Stimulated activated CD8-positive, alpha-beta memory T cell treated with anti-CD3 and anti-CD28 coated beads, Interleukin-15, amount 100 ng/mL, for 48 hours (primary cell): ENCODE data around the gene ANKMY1.
"Not testable (repeated sequence)": the region's sequence is repeated elsewhere in the genome, so short reads cannot be mapped to it uniquely, and the experiment has no call there.

Experiments used
- DNase-seq, 2 donors: peaks; one replicate each; pipeline ENCODE4 v3.0.0-alpha.2; 2020; ENCODE audit warnings: low read depth in 2 of 2

ANKMY1 gene

DNA sequence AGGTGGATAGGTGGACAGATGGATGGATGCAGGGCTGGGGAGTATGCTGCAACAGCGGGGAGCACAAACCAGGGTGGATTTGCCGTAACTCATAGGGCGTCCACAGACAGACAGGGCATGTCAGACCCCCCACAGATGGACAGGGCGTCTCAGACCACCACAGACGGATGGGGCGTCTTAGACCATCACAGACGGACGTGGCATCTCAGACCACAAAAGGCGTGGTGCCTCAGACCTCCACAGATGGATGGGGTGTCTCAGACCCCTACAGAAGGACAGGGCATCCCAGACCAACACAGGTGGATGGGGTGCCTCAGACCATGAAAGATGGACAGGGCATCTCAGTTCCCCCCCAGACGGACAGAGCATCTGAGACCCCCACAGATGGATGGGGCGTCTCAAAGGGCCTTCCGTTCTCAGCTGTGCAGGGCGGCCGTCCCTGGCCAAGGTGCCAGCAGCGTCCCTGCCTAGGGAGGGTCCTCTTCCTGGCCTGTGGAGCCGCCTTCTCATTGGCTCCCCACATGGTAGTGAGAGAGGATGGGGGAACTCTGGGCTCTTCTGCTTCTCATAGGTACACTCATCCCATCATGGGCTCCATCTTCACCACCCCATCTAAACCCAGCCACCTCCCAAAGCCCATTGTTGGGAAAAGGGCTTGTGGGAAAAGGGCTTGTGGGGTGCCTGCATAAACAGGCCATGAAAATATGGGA is 2.1 kb downstream of the ANKMY1 start:
- DNase-seq = no peak

DNA sequence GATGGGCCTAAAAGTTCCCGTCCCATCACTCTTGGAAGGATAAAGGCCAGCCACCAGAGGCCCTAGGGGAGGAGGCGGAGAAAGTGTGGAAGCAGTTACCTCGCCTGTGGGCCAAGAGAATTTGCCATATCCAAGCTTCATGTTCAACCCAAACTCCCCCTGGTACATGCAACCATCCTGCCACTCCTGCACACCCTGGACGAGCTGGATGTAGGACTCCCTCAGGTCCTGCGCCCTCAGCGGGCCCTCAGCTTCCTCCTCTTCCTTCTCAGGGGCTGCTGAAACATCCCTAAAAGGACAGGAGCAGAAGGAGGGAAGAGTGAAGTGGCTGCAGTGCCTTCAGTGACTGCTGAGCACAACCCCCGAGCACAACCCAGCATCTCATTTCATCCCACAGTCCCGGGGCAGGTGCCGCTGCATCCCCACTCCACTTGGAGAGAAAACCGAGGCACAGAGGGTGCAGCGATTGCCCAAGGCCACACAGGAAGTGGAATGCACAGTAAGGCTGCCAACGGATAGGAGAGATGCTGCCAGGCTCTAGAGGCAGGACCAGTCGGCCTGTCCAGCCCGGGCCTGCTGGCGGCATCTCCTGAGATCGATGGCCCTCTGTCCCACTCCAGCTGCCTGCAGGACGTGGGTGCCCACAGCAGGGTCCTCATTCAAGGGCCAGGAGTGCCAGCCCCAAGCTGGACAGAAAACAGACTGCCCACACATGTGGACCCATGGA is 2.9 kb downstream of the ANKMY1 start:
- DNase-seq = no peak

DNA sequence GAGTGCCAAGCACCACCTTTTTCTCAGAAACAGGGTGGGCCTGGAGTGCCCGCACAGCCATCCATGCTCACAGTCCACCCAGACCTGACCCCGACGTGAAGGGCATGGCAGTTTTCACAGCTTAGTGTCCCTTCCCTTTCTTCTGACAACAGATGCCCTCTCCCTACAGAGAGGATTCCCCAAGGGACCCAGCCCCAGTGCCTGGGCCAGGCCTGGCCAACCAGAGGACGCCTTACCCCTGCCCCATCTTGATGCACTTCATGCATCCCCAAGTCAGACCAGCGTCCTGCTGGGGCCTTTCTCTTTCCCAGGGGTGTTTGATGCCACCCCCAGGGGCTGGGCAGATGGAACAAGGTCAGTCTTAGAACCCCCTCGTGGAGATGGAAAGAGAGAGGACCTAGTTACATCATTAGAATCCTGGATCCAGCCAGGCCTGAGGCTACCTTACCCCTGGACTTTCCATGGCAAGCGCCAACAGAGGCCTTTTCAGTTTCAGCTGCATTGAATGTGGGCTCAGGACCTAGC is 3.8 kb downstream of the ANKMY1 start:
- no peak for DNase-seq

DNA sequence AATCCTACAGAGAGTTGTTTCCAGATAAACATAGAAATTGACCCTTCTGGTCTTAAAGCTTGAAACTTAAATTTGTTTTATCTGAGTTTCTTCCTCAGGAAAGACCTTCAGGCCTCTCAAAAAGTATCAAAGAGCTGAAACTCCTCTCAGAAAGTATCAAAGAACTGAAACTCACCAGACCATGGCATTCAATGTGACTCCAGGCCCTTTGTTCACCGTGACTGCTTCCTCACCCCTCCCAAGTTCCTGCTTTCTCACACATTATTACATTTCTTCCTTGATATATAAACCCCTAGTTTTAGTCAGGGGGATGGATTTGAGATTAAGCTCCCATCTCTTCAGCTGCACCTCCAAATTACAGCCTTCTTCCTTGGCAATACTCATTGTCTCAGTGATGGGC is 6.0 kb downstream of the ANKMY1 start:
- no peak for DNase-seq

DNA sequence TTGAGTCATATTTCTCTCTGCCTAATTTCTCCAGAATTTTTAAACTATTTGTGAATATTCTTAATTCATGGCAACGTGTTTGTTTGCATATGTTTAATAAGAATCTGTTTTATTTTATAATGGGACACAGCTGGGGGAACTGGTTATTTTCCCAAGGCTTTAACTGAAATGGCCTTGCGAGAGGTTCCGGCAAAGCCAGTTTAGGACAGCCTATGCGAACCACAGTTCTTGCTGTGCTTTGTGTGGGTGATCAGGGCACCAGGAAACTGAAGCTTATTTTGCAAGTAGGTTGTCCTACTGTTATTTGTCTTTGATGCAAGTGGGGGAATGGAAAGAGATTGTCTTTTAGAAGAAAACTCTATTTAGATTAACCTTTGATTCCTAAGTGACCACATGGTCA is 6.5 kb downstream of the ANKMY1 start:
- DNase-seq = no peak

DNA sequence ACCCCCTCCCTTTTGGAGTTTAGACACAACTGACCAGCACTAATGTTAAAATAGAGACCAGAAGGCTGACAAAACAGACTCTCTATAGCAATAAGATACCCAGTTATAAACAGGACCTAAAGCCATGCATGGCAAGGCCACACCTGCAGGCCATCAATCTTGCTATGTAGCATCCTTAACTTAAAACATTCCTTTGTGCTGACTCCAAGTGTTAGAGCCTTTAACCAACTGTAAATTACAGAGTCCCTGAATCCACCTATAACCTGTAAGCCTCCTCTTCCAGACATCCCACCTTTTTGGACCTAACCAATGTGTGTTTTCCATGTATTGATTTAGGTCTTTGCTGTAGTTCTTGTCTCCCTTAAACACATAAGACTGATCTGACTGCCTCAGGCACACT is 17.9 kb downstream of the ANKMY1 start:
- no peak for DNase-seq

DNA sequence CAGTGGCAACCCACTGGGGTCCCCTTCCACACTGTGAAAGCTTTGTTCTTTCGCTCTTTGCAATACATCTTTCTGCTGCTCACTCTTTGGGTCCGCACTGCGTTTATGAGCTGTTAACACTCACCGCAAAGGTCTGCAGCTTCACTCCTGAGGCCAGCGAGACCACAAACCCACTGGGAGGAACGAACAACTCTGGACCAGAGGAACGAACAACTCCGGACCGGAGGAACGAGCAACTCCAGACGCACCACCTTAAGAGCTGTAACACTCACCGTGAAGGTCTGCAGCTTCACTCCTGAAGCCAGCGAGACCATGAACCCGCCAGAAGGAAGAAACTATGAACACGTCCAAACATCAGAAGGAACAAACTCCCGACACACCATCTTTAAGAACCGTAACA is 18.7 kb downstream of the ANKMY1 start:
- DNase-seq = not testable (repeated sequence)

DNA sequence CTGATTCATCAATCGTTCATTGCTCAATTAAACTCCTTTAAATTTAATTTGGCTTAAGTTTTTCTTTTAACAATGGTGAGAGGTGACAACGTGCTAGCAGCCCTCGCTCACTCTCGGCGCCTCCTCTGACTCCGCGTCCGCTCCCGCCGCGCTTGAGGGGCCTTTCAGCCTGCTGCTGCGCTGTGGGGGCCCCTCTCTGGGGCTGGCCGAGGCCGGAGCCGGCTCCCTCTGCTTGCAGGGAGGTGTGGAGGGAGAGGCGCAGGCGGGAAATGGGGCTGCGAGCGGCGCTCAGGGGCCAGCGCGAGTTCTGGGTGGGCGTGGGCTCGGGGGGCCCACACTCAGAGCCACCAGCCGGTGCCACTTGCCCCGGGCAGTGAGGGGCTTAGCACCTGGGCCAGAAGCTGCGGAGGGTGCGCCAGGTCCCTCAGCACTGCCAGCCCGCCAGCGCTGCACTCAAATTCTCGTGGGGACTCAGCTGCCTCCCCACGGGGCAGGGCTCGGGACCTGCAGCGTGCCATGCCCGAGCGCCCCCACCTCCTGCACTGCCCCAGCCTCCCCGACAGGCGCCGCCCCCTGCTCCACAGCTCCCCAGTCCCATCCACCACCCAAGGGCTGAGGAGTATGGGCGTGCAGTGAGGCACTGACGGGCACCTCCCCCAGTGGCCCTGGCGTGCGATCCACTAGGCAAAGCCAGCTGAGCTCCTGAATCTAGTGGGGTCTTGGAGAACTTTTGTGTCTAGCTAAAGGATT is 19.6 kb downstream of the ANKMY1 start:
- no peak for DNase-seq

DNA sequence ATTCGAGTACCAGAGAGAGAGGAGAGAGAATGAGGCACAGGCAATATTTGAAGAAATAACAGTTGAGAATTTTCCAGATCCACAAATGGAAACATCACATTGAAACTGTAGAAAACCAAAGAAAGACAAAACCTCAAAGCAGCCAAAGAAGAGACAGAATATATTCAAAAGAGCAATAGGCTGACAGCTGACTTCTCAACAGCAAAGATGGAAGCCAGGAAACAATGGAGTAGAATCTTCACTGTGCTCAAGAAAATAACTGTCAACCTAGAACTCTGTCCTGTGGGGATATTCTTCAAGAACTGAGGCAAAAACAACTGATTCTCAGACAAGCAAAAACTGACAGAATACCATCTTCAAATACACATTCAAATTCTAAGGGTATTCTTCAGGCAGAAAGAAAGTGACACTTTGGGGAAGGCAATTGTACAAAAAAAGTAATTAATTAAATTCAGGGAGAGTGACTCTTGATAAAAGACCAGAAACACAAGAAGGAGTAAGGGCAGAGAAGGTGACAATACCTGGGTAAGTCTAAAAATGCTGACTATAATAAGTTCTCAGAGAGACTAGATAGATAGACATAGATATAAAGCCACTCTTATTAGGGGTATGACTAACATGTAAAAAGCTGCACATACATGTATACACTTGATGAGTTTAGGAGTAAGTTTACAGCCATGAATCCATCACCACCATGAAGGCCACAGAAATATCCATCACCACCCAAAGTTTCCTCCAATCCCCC is 25.6 kb downstream of the ANKMY1 start:
- no peak for DNase-seq

DNA sequence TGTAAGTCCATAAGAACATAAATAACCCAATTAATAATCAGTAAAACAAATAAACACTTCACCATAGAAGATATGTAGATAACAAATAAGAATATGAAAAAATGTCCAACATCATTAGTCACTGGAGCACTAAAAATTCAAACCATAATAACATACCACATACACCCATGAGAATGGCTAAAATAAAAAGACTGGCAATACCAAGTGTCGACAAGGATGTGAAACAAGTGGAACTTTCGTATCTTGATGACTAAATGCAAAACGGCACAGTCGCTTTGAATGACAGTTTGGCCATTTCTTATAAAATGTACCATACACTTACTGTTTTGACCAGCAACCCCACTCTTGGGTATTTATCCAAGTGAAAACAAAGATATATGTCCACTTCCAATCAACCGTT is 26.8 kb downstream of the ANKMY1 start:
- DNase-seq = no peak

DNA sequence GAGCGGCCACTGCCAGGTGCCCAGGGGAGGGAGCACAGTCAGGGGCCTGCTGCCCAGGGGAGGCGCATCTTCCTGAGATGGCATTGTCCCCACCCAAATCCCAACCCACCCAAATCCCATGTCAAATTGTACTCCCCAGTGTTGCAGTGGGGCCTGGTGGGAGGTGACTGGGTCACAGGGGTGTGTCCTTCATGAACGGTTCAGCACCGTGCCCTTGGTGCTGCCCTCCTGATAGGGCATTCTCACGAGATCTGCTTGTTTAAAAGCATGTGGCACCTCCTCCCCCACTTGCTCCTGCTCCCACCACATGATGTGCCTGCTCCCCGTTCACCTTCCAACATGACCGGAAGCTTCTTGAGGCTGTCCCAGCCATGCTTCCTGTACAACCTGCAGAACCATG is 27.6 kb downstream of the ANKMY1 start:
- no peak for DNase-seq

DNA sequence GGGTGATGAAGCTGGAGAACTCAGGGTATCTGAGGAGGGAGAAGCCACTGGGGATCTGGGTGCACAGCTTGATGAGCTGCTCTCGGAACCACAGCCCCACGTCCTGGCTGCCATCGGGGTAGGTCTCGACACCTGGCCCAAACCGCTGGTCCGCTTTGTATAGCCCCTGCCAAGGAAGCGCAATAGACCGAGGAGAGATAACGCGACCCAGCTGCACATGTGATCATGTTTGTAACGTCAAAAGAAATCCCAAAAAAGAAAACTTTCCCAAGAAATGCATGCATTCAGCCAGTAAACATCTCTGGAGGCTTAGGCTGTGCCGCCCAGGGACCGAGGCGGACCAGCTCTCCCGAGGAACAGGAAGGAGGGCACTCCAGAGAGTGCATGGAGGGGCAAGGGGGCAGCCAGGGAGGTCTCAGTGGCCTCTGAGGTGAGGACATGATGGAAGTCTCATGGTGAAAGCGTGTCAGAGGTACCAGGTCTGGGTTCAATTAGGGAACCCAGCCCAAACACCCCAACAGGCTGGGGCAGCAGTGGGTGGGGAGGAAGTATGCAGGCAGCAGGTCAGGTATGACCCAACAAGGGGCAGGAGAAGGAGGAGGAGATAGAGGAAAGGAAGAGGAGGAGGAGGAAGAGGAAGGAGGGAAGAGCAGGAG is 28.3 kb downstream of the ANKMY1 start:
- DNase-seq = no peak

DNA sequence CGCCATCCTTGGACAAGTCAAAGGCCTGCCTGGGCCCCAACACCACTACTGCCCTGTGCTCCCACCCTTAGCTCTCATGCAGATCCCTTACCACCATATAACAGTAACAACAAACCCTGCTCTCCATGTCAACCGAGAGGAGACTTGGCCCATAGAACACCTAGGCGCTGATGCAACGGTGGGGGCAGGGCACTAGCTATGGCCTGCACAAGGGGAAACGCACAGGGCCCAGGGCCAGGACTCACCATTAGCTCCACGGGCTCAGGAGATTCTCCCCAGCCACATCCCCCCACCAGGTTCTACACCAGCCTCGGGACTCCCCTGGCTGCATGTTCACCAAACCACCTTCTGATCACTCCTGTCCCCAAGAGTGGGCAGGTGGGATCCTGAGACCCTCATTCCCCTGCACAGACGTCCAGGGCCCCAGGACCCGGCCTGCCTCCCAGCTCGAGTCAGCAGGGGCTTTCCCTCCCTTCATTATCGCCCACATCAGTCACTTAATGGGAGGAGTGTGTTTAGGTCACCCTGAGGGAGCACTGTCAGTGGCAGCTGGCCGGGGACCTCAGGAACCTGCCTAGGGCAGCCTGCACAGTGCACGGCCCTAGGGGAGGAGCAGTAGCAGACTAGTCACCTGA is 29.3 kb downstream of the ANKMY1 start:
- no peak for DNase-seq

DNA sequence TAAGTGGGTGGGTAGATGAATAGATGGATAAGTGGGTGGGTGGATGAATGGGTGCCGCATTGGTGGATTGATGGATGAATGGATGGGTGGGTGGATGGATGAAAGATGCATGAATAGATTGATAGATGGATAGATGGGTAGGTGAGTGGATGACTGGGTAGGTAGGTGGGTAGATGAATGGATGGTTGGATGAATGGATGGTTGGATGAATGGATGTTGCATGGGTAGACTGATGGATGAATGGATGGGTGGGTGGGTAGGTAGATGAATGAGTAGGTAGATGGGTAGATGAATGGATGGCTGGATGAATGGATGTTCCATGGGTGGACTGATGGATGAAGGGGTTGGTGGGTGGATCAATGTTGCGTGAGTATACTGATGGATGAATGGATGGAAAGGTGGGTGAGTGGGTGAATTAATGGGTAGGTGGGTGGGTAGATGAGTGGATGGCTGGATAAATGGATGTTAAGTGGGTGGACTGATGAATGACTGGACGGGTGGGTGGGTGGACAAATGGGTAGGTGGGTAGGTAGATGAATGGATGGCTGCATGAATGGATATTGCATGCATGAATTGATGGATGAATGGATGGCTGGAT is 30.5 kb downstream of the ANKMY1 start:
- no peak for DNase-seq

DNA sequence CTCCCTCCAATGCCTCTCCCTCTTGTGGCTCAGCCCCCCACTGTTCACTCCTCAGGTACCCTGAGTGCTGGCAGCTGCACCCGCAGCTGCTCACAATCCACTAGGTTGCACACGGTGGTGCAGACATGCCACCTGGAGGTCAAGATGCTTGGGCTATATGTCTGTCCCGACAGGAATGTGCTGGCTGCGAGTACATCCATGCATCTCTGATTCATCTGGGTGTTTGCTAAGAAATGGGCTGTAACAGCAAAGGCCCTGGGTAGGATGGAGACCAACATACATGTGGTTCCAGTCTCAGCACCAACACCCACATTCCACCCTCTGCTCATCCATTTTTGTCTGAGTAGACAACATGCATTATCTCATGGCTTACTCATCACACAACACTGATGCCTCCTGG is 31.3 kb downstream of the ANKMY1 start:
- DNase-seq = no peak

DNA sequence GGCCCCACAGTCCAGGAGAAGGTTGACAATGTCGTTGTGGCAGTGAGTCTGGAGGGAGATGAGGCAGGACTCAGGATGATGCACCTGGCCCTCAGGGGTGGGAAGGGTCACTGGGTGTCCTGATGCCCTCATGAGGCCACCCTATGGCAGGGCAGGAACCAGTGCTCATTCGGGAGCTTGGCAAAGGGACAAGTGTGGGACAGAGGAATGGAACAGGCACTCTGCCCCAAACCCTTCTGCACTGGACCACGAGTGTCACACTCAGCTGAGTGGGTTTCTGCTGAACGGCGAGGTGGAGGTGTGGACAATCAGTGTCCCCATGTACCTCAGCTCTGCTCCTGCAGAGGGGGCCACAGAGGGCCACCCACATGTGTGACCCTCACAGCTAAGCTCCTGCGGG is 32.0 kb downstream of the ANKMY1 start:
- no peak for DNase-seq

DNA sequence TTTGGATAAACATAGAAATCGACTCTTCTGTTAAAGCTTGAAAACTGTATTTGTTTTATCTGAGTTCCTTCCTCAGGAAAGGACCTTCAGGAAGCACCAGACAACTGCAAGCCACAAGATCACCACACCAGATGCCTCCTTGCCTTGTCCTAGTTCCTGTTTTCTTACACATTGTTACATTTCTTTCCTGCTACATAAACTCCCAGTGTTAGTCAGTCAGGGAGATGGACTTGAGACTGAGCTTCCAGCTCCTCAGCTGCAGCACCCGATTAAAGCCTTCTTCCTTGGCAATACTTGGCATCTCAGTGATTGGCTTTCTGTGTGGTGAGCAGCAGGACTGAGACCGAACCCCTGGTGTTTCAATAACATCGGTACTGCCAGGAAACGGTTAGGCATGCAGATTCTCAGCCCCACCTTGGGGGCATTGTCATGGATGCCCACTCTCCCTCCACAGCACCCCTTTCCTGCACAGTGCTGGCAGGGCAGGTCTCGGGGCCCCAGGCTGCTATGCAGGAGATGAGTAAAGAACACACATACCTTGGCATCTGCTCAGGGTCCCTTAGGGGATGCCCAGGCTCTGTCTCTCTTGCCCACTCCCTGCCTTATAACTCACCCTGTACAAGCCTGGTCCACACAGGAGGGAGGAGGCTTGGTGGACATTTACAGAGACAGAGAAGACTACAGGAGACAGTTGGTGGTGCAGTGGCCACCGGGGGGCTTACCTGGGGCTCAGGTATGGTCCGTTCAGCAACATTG is 32.6 kb downstream of the ANKMY1 start:
- DNase-seq = no peak

DNA sequence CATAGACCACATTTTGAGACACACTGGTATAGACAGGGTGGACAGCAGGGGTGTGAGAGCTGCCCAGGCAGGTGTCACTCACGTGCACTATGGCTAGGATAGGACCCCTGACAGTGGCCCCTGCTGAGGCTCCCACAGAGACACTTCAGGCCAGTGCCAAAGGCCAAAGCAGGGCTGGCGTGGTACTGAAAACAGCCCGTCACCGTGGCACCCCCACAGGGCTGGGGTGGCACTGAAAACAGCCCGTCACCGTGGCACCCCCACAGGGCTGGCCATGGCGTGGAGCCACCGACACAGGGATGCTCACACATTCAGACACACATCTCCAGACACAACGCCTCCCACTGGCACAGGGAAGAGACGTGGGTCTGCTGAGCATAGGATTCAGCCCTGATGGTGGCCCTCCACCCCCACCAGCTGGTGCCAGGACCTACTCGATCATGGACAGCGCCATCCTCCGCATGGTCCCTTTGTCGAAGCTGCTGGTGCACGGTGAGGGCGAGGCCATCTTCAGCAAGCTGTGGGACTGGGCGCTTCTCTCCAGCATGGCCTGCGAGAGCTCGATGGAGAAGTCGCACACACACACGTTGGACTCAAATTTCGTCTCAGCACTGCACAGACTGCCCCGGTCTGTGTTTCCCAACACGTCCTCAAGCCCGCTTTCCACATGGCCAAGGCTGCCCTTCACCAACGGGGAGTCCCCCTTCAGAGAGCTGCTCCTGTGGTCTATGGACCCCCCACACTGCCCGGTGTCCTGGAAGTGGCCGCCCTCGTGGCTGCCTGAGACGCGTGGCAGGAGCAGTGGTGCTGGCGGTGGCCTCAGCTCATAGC is 34.1 kb downstream of the ANKMY1 start:
- DNase-seq = no peak

DNA sequence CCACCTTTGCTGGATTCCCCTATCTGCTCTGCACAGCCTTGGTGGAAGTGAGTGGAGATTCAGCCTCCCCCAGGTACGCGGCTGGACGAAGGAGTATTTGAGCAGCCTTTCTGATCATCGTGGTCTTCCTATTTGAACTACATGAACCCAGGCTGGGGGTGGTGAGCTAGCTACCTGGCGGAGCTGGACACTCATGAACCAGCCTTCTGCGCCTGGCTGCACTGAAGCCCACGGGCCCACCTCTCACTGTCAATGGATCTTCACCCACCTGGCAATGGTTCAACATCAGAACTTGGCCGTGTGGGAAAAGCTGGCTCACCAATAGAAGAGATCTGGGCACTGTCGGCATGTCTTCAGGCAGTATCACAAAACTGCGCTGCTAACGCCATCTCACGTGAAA is 35.4 kb downstream of the ANKMY1 start:
- no peak for DNase-seq
